Fibroblast of lung (primary cell): Measurements from ENCODE around the gene FSTL5.

Experiments
- CTCF ChIP-seq, 2 donors: IDR thresholded peaks in 1 of 2; conservative IDR thresholded peaks in 1 of 2; 1 replicate in 1 of 2; 2 replicates in 1 of 2; pipeline ENCODE4 v1.5.1; 2011 to 2012; ENCODE audit warnings: low read length in 2 of 2, control low read depth in 1 of 2, inconsistent platforms in 1 of 2, low read depth in 1 of 2, mild to moderate bottlenecking in 1 of 2
- EZH2 ChIP-seq: IDR thresholded peaks from 2 replicates; pipeline ENCODE4 v1.5.1; 2012; ENCODE audit warnings: low read length, control low read depth, mild to moderate bottlenecking; ENCODE audit errors: missing control alignments

DNA sequence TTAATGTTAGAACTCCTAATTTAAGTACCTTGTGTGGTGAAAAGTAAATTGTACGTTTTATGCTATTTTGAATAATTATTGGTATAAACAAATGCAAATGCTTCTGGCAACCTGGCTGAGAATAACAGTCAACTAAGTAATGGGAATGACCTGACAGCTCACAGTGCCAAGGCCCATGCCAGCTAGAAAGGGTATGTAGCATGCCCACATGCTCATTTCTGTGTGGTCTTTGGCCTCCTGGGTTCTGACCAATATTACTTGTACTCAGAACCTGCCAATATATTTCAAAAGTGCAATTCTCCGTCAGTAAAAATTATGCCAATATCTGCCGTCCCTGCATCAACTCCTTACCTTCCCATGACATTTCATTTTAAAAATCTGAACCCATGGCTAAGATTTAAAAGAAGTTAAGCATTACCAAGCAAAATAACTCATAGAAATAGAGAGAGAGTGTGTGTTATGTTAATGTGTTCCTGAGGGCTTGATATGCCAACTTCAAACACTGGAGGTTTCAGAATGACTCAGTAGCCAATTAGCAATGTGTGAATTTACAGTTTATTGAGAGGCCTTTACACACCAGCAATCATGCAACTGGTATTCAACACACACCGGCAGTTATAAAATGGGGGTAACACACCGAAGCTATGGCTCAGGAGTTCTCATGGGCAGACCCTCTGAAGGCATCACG, 820.8 kb downstream of the FSTL5 start:
- TF ChIP-seq CTCF (conservative IDR thresholded peaks at IDR 0.05 in 1 of 2, IDR thresholded peaks at IDR 0.05 in 1 of 2; ENCODE audit: low read depth in 1 of 2, low read length in 2 of 2), result no peak
- TF ChIP-seq EZH2, result no peak
